Pancreas (tissue), 10 donors: ENCODE measurements around the gene RSAD2. TPM values are rescaled to one million over a fixed set of nuclear protein-coding genes. Genes with fewer than 3 reads are reported as not detected.

Source experiments
- ATAC-seq, 4 donors: fragments of 200-7000 bp; cut with Tn5 transposase; one replicate each; pipeline versions ENCODE4 v1.8.0 to v1.9.1; 2020; ENCODE audit warnings: mild to moderate bottlenecking in 4 of 4, moderate library complexity in 4 of 4
- DNase-seq, 6 donors: peaks; one replicate each; pipeline ENCODE4 v3.0.0-alpha.2; 2020
- FAIRE-seq: peaks from 2 replicates; lab custom pipeline; 2012; peaks lifted over from hg19 to GRCh38; lab: Jason Lieb, UNC
- H3K27ac ChIP-seq, 4 donors: fragments of 200-600 bp; sonication (generic); 1 replicate in 3 of 4; 2 replicates in 1 of 4; pipeline versions ENCODE4 v1.5.0 to v1.8.0; 2020
- H3K27me3 ChIP-seq, 4 donors: fragments of 200-600 bp; one replicate each; pipeline ENCODE4 v1.8.0; 2021
- H3K36me3 ChIP-seq, 3 donors: fragments of 200-600 bp; sonication (generic) in 1 of 3; one replicate each; pipeline versions ENCODE4 v1.5.0 to v1.8.0; 2020 to 2021
- H3K4me1 ChIP-seq, 3 donors: fragments of 200-600 bp; one replicate each; pipeline ENCODE4 v1.8.0; 2021
- H3K4me3 ChIP-seq, 4 donors: fragments of 200-600 bp; sonication (generic) in 2 of 4; one replicate each; pipeline versions ENCODE4 v1.5.0 to v1.8.0; 2020 to 2021
- H3K9me3 ChIP-seq, 4 donors: fragments of 200-600 bp; one replicate each; pipeline ENCODE4 v1.8.0; 2021
- WGBS, 2 donors: extraction: QIAGEN DNeasy Blood & Tissue Kit; methylation state at CpG; one replicate each; pipeline ENCODE4 v1.1.7; 2013; 5-methylcytosine and 5-hydroxymethylcytosine counted together
- intact Hi-C, 3 donors: fragments of 100-400 bp; cut with DNase I; formaldehyde crosslinking; loops; one replicate each; pipeline versions ENCODE4 v1.11.1 to v1.14.2; 2022
- polyA plus RNA-seq, 2 donors: library from polyadenylated mRNA; stranded (reverse); fragments of 200-250 nt; gene quantifications; one replicate each; pipeline ENCODE4 v1.2.3, GENCODE V29; 2013
- total RNA-seq, 6 donors: library from RNA; stranded (reverse); fragmentation: NEBNext Ultra II Directional in 4 of 6; extraction: Animal tissue kit (Norgen Biotek cat#: 25700) in 4 of 6; gene quantifications; one replicate each; pipeline versions ENCODE4 v1.2.1 to v1.2.4, GENCODE V29; 2021 to 2023
- TF ChIP-seq, protein P1 (sequence below), 4 donors: fragments of 200-600 bp; sonication (generic) in 3 of 4; IDR thresholded peaks; one replicate each; pipeline versions ENCODE4 v1.5.0 to v1.8.0; 2021; ENCODE audit warnings: antibody characterized with exemption in 4 of 4
- donor health status: healthy with polysubstance abuse.
- donor health status: DM: no; HTN: no; CAD: no; lungs with moderate emphysema.
- donor health status: DM: no; HTN: no; CAD: no.
- donor health status: control.
- donor health status: control.
- donor health status: Bipolar disorder and iron deficiency.
- donor health status: DM: yes; HTN: yes; CAD: no.
- donor health status: DM: no; HTN: no; CAD: no.
- donor health status: DM: no; HTN: no; CAD: no.
- donor health status: DM: yes; HTN: yes; CAD: no.

Gene RSAD2
- total and polyA plus RNA-seq, 8 donors = 0.60 to 2.9 (median 1.9) TPM

DNA sequence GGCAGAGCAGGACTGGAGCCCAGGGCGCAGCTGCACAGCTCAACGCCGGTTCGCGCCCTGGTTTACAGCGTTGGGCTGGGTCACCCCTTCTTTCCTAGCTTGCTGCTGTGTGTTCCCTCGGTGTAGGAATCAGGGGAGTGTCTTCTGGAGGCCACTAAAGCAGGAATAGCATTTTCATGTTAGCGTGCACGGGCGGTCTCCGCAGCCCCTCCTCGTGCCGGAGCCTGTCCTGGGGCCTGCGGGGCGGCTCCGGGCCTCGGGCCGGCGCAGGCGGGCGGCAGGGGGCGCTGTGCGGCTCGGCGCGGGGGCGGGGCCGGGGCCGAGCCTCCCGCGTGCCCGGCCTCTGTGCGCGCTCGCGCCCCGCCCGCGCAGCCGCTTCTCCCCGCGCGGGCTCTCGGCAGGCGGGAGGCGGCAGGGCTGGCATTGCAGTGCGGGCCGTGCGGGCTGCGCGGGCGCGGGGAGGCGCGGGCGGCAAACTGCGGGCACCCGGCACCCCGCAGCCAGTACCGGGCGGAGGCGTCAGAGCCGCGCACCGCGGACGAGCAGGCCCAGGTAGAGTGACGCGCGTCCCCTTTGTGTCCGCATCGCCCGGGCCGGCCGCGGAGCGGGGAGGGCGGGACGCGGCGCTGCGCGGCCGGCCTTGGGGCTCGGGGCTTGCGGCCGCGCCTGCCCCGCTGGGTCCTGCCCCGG lies 39.6 kb downstream of the RSAD2 start, which contains the start of gene RNF144A:
TSS of gene RNF144A (plus strand) at position 342 of the 690 bp plus-strand sequence. CDS start 79,515 bp downstream, outside the sequence.
- intact Hi-C loops = loop anchor here in 1 of 3 donors (5.0 kb wide), 1 partner anchor 115 kb away; no protein-coding TSS in a partner anchor
- Histone ChIP-seq H3K9me3 (no peaks in the 10 kb centered on the region), H3K27me3 (no peaks in the 10 kb centered on the region), H3K27ac (peak within 1 kb of the TSS; percentile 76 to 91 (median 83)), H3K4me1 (peaks cover 25 to 38% (median 27%) of the 10 kb centered on the region in 3 donors), H3K36me3 (no peaks in the 10 kb centered on the region), H3K4me3 (peak within 1 kb of the TSS; percentile 76 to 96 (median 86))
- ATAC-seq (peak; percentile 59 to 81 (median 80)), DNase-seq (peak; percentile 54 to 92 (median 74)), FAIRE-seq (no peak)
- 2 to 6% methylated on average over 45 to 90 of the region's 90 CpGs for WGBS, 2 donors
- TF ChIP-seq, protein P1, sequence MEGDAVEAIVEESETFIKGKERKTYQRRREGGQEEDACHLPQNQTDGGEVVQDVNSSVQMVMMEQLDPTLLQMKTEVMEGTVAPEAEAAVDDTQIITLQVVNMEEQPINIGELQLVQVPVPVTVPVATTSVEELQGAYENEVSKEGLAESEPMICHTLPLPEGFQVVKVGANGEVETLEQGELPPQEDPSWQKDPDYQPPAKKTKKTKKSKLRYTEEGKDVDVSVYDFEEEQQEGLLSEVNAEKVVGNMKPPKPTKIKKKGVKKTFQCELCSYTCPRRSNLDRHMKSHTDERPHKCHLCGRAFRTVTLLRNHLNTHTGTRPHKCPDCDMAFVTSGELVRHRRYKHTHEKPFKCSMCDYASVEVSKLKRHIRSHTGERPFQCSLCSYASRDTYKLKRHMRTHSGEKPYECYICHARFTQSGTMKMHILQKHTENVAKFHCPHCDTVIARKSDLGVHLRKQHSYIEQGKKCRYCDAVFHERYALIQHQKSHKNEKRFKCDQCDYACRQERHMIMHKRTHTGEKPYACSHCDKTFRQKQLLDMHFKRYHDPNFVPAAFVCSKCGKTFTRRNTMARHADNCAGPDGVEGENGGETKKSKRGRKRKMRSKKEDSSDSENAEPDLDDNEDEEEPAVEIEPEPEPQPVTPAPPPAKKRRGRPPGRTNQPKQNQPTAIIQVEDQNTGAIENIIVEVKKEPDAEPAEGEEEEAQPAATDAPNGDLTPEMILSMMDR (IDR thresholded peaks at IDR 0.05) = peak; percentile 16 to 38 (median 30)

DNA sequence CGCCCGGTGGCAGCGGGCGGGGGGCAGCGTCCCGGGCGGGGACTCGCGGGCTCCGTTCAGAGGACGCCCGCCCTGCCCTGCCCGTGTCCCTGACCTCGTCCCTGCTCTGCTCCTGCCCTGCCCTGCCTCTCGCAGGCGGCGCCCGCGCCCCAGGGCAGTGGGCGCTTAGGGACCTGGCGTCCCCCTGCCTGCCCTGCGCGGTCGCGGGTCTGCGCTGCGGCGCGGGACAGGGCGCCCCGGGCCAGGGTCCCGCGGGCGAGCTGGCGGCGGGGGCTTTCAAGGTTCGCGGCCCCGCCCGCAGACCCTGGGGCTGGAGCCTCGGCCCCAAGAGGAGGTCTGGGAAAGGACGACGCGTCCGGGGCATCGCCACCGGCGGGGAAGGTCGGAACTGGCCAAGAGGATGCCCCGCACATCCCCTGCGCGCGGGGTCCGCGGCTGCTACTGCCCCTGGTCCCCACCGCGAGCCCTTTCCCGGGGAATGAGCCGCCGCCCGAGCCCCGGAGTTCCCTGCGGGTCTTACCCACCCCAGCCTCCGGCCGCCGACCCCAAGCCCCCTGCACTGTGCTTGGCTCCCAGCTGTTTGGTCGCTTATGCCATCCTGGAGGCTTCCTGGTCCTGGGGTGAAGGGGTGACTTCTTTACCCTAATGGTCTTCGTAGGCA lies 40.3 kb downstream of the RSAD2 start:
- FAIRE-seq (no peak), DNase-seq (peak in 4 of 6 donors; percentile 47 to 84 (median 68)), ATAC-seq (peak; percentile 17 to 52 (median 23))
- Histone ChIP-seq H3K27me3 (no peaks in the 10 kb centered on the region), H3K27ac (peak overlapping the region; percentile 76 to 91 (median 83)), H3K4me3 (peak overlapping the region; percentile 76 to 96 (median 86)), H3K4me1 (peaks cover 27 to 40% (median 31%) of the 10 kb centered on the region in 3 donors), H3K9me3 (no peaks in the 10 kb centered on the region), H3K36me3 (no peaks in the 10 kb centered on the region)
- intact Hi-C loops = loop anchor here in 1 of 3 donors (5.0 kb wide), 1 partner anchor 114 kb away; no protein-coding TSS in a partner anchor
- TF ChIP-seq, protein P1 (IDR thresholded peaks at IDR 0.05) = no peak
- 0% methylated on average over 39 to 68 of the region's 68 CpGs for WGBS, 2 donors

DNA sequence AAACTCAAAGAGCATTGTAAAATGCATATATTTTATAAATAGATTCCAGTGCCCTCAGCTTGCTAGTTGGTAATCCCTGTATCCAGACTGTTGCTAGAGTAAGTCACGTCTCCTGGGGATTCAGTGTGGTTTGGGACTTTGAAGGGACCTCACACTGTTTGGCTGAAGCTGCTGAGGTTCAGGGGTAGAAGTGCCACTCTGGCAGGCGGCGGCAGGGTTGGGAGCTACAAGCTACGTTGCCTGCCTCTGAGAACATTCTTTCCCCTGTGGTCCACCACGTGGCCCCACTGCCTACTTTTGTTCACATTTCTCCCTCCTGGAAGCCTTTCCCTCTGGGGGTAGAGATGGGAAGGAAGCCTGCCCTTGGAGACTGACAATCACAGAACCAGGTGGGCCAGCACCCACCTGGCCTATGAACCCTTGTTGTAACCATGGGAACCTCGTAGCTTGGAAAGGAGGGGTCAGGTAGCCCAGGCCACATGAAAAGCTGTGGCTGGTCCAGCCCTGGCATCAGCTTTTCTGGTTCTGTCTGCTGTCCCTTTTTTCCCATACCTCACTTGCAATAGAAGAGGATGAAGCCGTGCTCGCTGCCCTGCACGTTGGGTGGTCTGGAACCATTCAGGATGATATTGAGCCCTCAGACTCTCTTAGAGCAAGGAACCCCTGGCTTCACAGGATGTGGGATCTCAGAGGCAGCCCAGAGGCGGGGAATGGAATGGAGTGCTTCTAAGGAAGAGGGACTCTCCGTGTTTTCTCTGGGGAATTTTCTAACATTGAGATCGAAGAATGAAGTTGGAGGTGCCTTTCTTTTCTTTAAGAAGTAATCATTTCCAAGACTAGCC lies 42.5 kb downstream of the RSAD2 start:
- Histone ChIP-seq H3K27ac (peak overlapping the region; percentile 5 to 68 (median 31)), H3K4me3 (peak overlapping the region in 1 of 4 donors; percentile 96), H3K4me1 (peaks cover 27 to 52% (median 46%) of the 10 kb centered on the region in 3 donors), H3K9me3 (no peaks in the 10 kb centered on the region), H3K36me3 (no peaks in the 10 kb centered on the region), H3K27me3 (no peaks in the 10 kb centered on the region)
- 58 to 68% methylated on average over 12 of the region's 12 CpGs for WGBS, 2 donors
- ATAC-seq = no peak
- intact Hi-C loops = loop anchor here in 2 of 3 donors (5.0 to 10.0 kb wide), 2 partner anchors 112 to 125 kb away; no protein-coding TSS in a partner anchor
- no peak for FAIRE-seq
- DNase-seq = no peak
- TF ChIP-seq, protein P1 (IDR thresholded peaks at IDR 0.05) = no peak

DNA sequence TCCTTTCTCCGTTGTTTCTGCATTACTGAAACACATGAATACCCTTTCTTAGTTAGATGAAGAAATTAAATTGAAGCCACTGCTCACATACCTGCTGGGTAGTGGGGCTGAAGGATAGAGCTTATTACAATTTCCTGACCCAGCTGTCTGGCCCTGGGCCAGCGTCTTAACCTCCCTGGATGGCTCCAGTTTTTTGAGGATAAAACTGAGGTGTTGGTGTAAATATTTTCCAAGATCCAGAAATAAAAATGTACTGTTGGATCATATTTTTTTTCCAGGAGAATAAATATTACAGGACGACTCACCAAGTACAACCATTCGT lies 43.1 kb downstream of the RSAD2 start:
- Histone ChIP-seq H3K4me3 (peak overlapping the region in 1 of 4 donors; percentile 96), H3K4me1 (peaks cover 27 to 58% (median 51%) of the 10 kb centered on the region in 3 donors), H3K27ac (peak overlapping the region; percentile 5 to 68 (median 31)), H3K9me3 (no peaks in the 10 kb centered on the region), H3K27me3 (no peaks in the 10 kb centered on the region), H3K36me3 (no peaks in the 10 kb centered on the region)
- no peak for FAIRE-seq
- no peak for DNase-seq
- ATAC-seq = no peak
- intact Hi-C loops = loop anchor here in 1 of 3 donors (10.0 kb wide), 1 partner anchor 124 kb away; no protein-coding TSS in a partner anchor
- TF ChIP-seq, protein P1 (IDR thresholded peaks at IDR 0.05) = no peak
- 33 to 36% methylated on average over 4 of the region's 4 CpGs for WGBS, 2 donors
